ENCODE measurements around the gene SH3RF1.

DNA sequence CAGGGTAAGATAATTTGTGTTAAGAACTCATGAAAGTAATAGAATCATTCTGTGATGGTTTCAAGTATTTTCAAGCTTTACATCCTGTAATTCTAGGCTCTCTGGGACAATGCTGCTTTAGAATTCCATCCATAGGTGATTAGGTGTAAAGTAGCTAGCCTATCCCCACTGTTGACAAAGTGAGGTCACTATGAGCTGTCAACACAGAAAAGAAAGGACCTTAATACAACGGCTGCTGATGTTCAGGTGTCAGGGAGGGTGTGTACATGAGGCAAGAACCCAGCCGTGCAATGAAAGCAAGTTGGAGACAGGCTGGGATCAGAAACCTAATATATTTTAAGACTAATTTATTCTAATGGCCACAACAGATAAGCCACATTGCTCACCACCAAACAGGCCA is 36.8 kb upstream of the SH3RF1 start:
- TF ChIP-seq, protein P1, sequence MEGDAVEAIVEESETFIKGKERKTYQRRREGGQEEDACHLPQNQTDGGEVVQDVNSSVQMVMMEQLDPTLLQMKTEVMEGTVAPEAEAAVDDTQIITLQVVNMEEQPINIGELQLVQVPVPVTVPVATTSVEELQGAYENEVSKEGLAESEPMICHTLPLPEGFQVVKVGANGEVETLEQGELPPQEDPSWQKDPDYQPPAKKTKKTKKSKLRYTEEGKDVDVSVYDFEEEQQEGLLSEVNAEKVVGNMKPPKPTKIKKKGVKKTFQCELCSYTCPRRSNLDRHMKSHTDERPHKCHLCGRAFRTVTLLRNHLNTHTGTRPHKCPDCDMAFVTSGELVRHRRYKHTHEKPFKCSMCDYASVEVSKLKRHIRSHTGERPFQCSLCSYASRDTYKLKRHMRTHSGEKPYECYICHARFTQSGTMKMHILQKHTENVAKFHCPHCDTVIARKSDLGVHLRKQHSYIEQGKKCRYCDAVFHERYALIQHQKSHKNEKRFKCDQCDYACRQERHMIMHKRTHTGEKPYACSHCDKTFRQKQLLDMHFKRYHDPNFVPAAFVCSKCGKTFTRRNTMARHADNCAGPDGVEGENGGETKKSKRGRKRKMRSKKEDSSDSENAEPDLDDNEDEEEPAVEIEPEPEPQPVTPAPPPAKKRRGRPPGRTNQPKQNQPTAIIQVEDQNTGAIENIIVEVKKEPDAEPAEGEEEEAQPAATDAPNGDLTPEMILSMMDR (IDR thresholded peaks at IDR 0.05), result no peak
- no peak for TF ChIP-seq POLR2A (IDR thresholded peaks at IDR 0.05)

Measured in prostate gland (tissue), 2 donors.